ENCODE results near the gene NFKBIZ.

Gene NFKBIZ

DNA sequence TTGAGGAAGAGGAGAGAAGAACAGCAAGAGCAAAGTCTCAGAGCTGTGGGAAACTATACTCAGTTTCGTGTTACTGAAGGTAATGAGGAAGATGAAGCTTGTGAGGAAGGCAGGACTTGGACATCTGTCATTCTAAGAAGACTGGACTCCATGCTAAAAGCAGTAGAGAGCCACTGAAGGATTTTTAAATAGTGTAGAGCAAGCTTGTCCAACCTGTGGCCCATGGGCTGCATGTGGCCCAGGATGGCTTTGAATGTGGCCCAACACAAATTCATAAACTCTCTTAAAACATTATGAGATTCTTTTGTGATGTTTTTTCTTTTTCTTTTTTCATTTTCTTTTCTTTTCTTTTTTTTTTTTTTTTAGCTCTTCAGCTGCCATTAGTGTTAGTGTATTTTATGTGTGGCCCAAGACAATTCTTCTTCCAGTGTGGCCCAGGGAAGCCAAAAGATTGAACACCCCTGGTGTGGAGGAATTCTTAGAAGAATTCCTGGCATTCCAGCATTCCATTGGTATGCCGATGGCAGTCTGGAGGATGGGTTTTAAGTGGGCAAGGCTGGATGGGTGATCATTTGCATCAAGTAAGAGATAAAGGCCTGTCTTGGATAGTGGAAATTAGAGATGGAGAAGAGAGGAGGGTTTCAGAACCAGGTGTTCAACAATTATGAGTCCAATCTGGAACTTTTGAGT is 6.9 kb upstream of the NFKBIZ start:
- Mint-ChIP-seq H3K27ac (no peak overlapping the region), H3K9me3 (no peaks in the 10 kb centered on the region), H3K36me3 (ENCODE audit: low read depth) (peaks cover 3% of the 10 kb centered on the region), H3K27me3 (ENCODE audit: low read depth, poor library complexity) (peaks cover 4% of the 10 kb centered on the region), H3K4me1 (peaks cover 4% of the 10 kb centered on the region), H3K4me3 (no peak overlapping the region)
- no peak for DNase-seq
- TF ChIP-seq, protein P1, sequence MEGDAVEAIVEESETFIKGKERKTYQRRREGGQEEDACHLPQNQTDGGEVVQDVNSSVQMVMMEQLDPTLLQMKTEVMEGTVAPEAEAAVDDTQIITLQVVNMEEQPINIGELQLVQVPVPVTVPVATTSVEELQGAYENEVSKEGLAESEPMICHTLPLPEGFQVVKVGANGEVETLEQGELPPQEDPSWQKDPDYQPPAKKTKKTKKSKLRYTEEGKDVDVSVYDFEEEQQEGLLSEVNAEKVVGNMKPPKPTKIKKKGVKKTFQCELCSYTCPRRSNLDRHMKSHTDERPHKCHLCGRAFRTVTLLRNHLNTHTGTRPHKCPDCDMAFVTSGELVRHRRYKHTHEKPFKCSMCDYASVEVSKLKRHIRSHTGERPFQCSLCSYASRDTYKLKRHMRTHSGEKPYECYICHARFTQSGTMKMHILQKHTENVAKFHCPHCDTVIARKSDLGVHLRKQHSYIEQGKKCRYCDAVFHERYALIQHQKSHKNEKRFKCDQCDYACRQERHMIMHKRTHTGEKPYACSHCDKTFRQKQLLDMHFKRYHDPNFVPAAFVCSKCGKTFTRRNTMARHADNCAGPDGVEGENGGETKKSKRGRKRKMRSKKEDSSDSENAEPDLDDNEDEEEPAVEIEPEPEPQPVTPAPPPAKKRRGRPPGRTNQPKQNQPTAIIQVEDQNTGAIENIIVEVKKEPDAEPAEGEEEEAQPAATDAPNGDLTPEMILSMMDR (IDR thresholded peaks at IDR 0.05): no peak

DNA sequence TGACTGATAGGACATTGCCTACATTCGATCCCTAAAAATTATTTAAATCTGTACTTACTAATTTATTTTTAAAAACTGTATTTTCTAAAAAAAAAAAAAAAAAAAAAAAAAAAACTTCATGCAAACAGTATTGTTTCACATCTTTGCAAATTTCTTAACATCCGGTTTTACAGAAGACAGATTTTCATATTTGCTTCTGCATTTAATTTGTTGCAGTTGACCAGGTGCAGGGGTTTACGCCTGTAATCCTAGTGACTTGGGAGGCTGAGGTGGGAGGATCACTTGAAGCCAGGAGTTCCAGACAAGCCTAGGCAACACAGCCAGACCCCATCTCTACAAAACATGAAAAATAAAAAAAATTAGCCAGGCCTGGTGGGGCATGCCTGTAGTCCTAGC is 6.4 kb upstream of the NFKBIZ start:
- Mint-ChIP-seq H3K4me1 (peaks cover 4% of the 10 kb centered on the region), H3K27me3 (ENCODE audit: low read depth, poor library complexity) (peaks cover 7% of the 10 kb centered on the region), H3K27ac (no peak overlapping the region), H3K9me3 (no peaks in the 10 kb centered on the region), H3K4me3 (no peak overlapping the region), H3K36me3 (ENCODE audit: low read depth) (peaks cover 3% of the 10 kb centered on the region)
- TF ChIP-seq, protein P1 (IDR thresholded peaks at IDR 0.05): no peak
- DNase-seq: no peak

DNA sequence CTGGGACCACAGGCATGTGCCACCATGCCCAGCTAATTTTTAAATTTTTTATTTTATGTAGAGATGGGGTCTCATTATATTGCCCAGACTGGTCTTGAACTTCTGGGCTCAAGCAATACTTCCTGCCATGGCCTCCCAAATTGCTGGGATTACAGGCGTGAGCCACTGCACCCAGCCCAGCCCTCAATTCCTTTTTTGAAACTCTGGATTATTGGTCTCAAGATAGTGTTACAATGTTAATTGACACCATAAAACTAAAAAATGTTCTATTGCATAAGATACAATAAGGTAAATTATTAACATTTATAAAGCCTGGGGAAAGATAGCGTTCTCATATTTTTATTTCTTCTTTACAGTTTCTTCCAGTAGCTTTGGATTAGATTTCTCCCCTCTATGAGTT is 3.9 kb upstream of the NFKBIZ start:
- peaks cover 3% of the 10 kb centered on the region for H3K36me3 Mint-ChIP-seq (ENCODE audit: low read depth)
- DNase-seq: no peak
- peaks cover 14% of the 10 kb centered on the region for H3K27me3 Mint-ChIP-seq (ENCODE audit: low read depth, poor library complexity)
- H3K4me1 Mint-ChIP-seq: peaks cover 11% of the 10 kb centered on the region
- TF ChIP-seq, protein P1 (IDR thresholded peaks at IDR 0.05): no peak
- H3K27ac Mint-ChIP-seq: no peak overlapping the region
- H3K4me3 Mint-ChIP-seq: no peak overlapping the region
- H3K9me3 Mint-ChIP-seq: no peaks in the 10 kb centered on the region

DNA sequence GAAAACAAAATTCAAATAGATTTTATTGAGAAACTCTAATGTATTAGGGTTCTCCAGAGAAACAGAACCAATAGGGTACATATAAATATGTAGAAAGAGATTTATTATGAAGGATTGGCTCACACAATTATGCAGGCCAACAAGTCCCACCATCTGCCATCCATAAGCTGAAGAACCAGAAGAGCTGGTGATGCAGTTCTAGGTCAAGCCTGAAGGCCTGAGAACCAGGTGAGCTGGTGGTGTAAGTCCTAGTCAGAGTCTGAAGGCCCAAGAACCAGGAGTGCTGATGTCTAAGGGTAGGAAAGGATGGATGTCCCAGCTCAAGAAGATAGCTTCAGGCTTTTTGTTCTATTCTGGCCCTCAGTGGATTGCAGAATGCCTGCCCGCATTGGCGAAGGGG is 2.6 kb upstream of the NFKBIZ start:
- H3K4me3 Mint-ChIP-seq: no peak overlapping the region
- no peak for DNase-seq
- peaks cover 24% of the 10 kb centered on the region for H3K27me3 Mint-ChIP-seq (ENCODE audit: low read depth, poor library complexity)
- H3K27ac Mint-ChIP-seq: no peak overlapping the region
- H3K4me1 Mint-ChIP-seq: peaks cover 23% of the 10 kb centered on the region
- H3K36me3 Mint-ChIP-seq (ENCODE audit: low read depth): peaks cover 8% of the 10 kb centered on the region
- TF ChIP-seq, protein P1 (IDR thresholded peaks at IDR 0.05): no peak
- H3K9me3 Mint-ChIP-seq: no peaks in the 10 kb centered on the region

DNA sequence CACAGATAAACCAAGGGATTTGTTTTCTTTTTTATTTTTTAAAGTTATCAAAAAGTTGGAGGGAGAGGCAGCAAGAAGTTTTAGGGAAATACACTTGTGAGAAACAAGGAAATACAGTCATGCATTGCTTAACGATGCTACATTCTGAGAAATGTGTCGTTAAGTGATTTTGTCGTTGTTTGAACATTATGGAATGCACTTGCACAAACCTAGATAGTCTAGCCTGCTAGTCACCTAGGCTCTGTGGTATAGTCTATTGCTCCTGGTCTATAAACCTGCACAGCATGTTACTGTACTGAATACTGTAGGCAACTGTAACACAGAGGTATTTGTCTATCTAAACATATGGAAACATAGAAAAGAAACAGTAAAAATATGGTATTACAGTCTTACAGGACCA is 2.0 kb upstream of the NFKBIZ start:
- no peak for DNase-seq
- Mint-ChIP-seq H3K27ac (no peak overlapping the region), H3K4me1 (peaks cover 19% of the 10 kb centered on the region), H3K27me3 (ENCODE audit: low read depth, poor library complexity) (peaks cover 21% of the 10 kb centered on the region), H3K9me3 (no peaks in the 10 kb centered on the region), H3K4me3 (no peak overlapping the region), H3K36me3 (ENCODE audit: low read depth) (peaks cover 14% of the 10 kb centered on the region)
- TF ChIP-seq, protein P1 (IDR thresholded peaks at IDR 0.05): no peak

DNA sequence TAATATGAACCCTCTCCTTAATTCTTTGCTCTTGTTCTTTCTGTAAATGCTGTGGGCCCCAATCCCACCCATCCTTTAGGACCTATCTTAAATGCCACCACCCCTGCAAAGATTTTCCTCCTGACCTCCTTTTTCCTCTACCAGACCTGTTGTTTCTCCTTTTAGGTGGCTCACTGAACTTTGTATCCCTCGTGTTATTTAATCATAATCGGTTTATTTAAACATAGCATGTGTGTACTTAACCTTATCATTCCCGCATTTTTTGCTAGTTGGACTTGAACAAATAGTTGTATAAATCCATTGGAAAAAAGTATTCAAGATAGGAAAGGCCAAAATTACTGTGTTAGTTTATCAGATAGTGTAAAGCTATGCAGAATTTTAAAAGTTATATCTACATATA is 988 bp upstream of the NFKBIZ start:
- Mint-ChIP-seq H3K4me3 (peak overlapping the region; percentile 79), H3K27me3 (ENCODE audit: low read depth, poor library complexity) (peaks cover 21% of the 10 kb centered on the region), H3K36me3 (ENCODE audit: low read depth) (peaks cover 21% of the 10 kb centered on the region), H3K4me1 (peaks cover 19% of the 10 kb centered on the region), H3K9me3 (no peaks in the 10 kb centered on the region), H3K27ac (no peak overlapping the region)
- TF ChIP-seq, protein P1 (IDR thresholded peaks at IDR 0.05): no peak
- DNase-seq: no peak
